GM20000 (cell line): ENCODE data around the gene TSNAXIP1.

Source experiments
- DNase-seq: peaks from one replicate; pipeline ENCODE4 v3.0.0; 2012; ENCODE audit warnings: low spot score
- TF ChIP-seq, protein P1 (sequence below): IDR thresholded peaks from 2 replicates; pipeline ENCODE4 v1.5.1; 2012; ENCODE audit warnings: mild to moderate bottlenecking, control low read depth; ENCODE audit errors: extremely low read depth, missing control alignments

Gene TSNAXIP1

GRCh38 chr16:67774457-67774853 is 32.2 kb upstream of the TSNAXIP1 start:
- TF ChIP-seq, protein P1, sequence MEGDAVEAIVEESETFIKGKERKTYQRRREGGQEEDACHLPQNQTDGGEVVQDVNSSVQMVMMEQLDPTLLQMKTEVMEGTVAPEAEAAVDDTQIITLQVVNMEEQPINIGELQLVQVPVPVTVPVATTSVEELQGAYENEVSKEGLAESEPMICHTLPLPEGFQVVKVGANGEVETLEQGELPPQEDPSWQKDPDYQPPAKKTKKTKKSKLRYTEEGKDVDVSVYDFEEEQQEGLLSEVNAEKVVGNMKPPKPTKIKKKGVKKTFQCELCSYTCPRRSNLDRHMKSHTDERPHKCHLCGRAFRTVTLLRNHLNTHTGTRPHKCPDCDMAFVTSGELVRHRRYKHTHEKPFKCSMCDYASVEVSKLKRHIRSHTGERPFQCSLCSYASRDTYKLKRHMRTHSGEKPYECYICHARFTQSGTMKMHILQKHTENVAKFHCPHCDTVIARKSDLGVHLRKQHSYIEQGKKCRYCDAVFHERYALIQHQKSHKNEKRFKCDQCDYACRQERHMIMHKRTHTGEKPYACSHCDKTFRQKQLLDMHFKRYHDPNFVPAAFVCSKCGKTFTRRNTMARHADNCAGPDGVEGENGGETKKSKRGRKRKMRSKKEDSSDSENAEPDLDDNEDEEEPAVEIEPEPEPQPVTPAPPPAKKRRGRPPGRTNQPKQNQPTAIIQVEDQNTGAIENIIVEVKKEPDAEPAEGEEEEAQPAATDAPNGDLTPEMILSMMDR, result no peak
- no peak for DNase-seq

GRCh38 chr16:67775273-67775672 is 31.4 kb upstream of the TSNAXIP1 start:
- TF ChIP-seq, protein P1, result no peak
- DNase-seq, result no peak

DNA sequence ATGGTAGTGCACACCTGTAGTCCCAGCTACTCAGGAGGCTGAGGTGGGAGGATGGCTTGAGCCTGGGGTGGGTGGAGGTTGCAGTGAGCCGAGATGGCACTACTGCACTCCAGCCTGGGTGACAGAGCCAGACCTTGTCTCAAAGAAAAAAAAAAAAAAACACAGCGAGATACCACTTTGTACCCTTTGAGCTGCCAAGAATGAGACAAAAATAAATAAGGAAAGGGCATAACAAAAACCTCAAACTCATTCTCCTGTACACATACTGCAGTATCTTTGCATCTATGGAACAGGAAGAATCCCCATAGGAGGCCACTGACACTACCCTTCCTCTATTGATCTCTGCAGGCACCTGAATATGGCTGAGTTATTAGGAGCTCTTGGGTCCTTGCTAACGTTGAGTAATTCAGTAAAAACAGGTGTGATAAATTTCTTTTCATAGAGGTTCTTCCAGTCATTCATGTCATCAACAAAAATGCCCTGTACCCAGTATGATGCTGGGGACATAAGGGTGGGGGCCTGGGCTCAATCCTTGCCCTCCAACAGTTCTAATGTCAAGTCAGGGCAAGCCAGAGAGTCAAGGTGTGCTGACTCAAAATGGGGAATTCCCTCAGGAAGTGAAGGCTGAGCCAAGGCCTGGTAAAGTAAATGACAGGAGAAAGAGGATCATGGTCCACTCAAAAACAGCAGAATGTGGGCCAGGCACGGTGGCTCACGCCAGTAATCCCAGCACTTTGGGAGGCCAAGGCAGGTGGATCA is 27.3 kb upstream of the TSNAXIP1 start:
- TF ChIP-seq, protein P1, result no peak
- no peak for DNase-seq

DNA sequence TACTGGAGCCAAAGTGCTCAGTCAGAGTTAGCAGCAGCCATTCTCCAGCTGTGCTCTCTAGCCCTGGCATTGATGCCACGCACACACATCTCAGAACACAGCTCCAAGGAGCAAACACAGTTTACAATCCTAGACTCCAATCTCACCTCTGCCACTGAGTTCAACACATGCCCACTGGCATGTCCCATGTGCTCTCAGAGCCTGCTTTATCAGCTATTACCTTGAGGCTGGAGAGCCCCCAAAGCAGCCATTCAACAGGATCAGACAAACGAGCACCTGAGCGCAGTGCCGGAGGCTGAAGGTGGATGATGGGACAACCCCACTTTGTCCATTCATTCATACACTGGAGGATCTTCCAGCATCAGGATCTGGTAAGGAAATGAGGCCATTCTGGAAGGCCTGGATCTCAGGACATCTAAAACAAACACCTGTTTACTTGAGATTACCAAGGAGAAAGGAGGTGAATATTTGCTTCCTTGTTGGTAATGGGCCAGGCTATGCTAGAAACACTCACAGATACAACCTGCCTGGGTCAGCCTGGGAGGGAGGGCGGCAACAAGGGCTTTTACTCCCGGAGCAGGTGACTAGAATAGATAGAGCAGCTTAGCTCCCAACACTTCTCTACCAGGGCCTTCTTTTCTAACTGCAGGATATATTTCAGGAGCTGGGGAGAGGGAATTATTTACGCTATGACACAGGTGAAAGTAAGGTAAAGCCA is 25.7 kb upstream of the TSNAXIP1 start:
- TF ChIP-seq, protein P1, result no peak
- DNase-seq, result no peak

DNA sequence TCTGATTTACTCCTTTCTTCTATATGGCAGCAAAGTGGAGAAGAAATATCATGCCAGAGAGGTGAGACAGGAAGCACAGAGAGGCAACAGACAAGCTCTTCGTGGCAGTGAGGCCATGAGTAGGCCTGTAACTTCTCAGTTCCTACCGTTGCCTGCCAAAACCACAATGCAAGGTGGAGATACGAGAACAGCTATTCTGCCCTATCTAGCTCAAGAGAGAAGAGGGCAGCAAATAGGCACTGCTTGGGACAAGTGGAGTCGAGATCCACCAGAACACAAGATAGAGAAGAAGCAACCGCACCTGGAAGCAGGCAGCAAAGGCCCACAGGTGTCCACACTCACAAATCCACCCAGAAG is 25.1 kb upstream of the TSNAXIP1 start:
- peak; percentile 25 for DNase-seq
- TF ChIP-seq, protein P1, result no peak

GRCh38 chr16:67782567-67783352 is 23.9 kb upstream of the TSNAXIP1 start:
- no peak for DNase-seq
- TF ChIP-seq, protein P1, result no peak

DNA sequence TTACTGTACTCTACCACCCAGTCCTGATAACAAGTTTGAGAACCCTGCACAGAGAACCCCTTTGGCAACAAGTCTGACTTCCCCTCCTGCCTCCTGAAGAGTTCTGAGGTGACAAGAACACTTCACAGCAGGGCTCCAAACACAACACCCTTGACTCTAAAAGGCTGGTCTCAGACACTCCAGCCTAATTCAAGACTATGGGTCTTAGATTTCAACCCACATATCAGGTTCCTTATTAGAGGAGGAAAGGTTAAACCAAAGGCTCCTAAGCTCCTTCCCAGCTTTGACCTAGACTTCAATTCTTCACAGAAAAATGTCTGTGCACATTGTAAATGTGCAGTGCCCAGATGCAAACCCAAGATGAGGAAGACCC is 23.4 kb upstream of the TSNAXIP1 start:
- no peak for DNase-seq
- TF ChIP-seq, protein P1, result no peak
